Measurements from ENCODE around the gene SCYGR5.

DNA sequence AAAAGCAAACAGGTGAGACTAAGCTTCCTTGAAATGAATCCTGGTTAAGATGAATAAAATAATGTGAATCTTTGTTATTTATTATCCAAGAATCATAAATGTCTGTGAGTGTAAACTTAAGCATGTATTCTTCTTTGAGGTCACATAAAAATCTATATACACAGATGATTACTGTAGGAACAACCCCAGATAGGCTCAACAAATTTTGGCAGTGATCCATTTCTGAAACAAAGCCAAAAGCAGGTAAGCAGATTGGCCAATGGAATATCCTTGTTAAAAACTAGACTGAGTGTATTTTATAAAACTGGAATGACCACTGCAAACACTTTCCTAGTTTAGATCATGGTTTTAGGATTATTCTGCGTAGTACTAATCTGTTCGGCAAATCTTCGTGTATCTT lies 11.3 kb downstream of the SCYGR5 start:
- no peak for TF ChIP-seq GATA3 (IDR thresholded peaks at IDR 0.05; ENCODE audit: low read depth, low read length)
- TF ChIP-seq GATA2 (IDR thresholded peaks at IDR 0.05; ENCODE audit: low read depth, low read length), result no peak
